Prostate gland (tissue), 2 donors: ENCODE data around the gene MINPP1. TPM values are rescaled to one million over a fixed set of nuclear protein-coding genes. Genes with fewer than 3 reads are reported as not detected.

Experiments used
- DNase-seq: peaks from one replicate; pipeline ENCODE4 v3.0.0-alpha.2; 2019; ENCODE audit warnings: low spot score
- H3K27ac ChIP-seq, 2 donors: fragments of 200-600 bp; sonication (generic); 2 replicates each; pipeline ENCODE4 v1.5.1; 2017 to 2019
- H3K27me3 ChIP-seq: fragments of 200-600 bp; sonication (generic); replicated peaks from 2 replicates; pipeline ENCODE4 v1.5.1; 2019; ENCODE audit not compliant: insufficient read depth
- H3K36me3 ChIP-seq, 2 donors: fragments of 200-600 bp; sonication (generic); 1 replicate in 1 of 2; 2 replicates in 1 of 2; pipeline versions ENCODE4 v1.5.1 to v1.8.1; 2017 to 2019
- H3K4me1 ChIP-seq: fragments of 200-600 bp; sonication (generic); replicated peaks from 2 replicates; pipeline ENCODE4 v1.5.1; 2019
- H3K4me3 ChIP-seq, 2 donors: fragments of 200-600 bp; sonication (generic); 2 replicates each; pipeline ENCODE4 v1.5.1; 2017 to 2019
- H3K9me3 ChIP-seq: fragments of 200-600 bp; sonication (generic); 2 replicates; pipeline ENCODE4 v1.5.1; 2017
- CTCF ChIP-seq, 4 experiments: fragments of 200-600 bp in 2 of 4; fragments of 450-650 bp in 2 of 4; sonication (generic) in 2 of 4; IDR thresholded peaks; 1 replicate in 3 of 4; 2 replicates in 1 of 4; pipeline ENCODE4 v1.5.1; 2016 to 2019; ENCODE audit warnings: antibody characterized with exemption in 4 of 4, mild to moderate bottlenecking in 2 of 4, moderate library complexity in 2 of 4
- POLR2A ChIP-seq: fragments of 450-650 bp; IDR thresholded peaks from one replicate; pipeline ENCODE4 v1.6.1; 2016; ENCODE audit warnings: antibody characterized with exemption, mild to moderate bottlenecking
- POLR2AphosphoS5 ChIP-seq: sonication (generic); formaldehyde crosslinking; IDR thresholded peaks from one replicate; pipeline ENCODE4 v1.6.1; 2017; ENCODE audit warnings: antibody characterized with exemption
- WGBS: methylation state at CpG from one replicate; pipeline ENCODE4 v1.1.5; 2018; 5-methylcytosine and 5-hydroxymethylcytosine counted together
- intact Hi-C: fragments of 100-400 bp; cut with DNase I; formaldehyde crosslinking; loops from one replicate; pipeline ENCODE4 v1.14.2; 2022
- total RNA-seq, 2 donors: library from RNA; depleted of rRNA; stranded (reverse); fragments of >200 nt; gene quantifications; one replicate each; pipeline ENCODE4 v1.1.0, GENCODE V29; 2016

Gene MINPP1
- total RNA-seq, 2 donors from 2014 or later, result 26.6 to 29.3 TPM

- H3K27ac ChIP-seq, result no peak overlapping the region
- intact Hi-C loops, result no loop called here
- no peak overlapping the region for H3K4me3 ChIP-seq
- H3K27me3 ChIP-seq, result no peaks in the 10 kb centered on the region
- H3K4me1 ChIP-seq, result no peaks in the 10 kb centered on the region
- no peak for DNase-seq
- TF ChIP-seq CTCF (IDR thresholded peaks at IDR 0.05) (no peak), POLR2AphosphoS5 (no peak), POLR2A (no peak)
- H3K36me3 ChIP-seq, result no peaks in the 10 kb centered on the region
- no peaks in the 10 kb centered on the region for H3K9me3 ChIP-seq
Measured at GRCh38 chr10:87544721-87545120, 40.0 kb downstream of the MINPP1 start.

- Histone ChIP-seq H3K9me3 (no peaks in the 10 kb centered on the region), H3K27ac (no peak overlapping the region), H3K4me1 (no peaks in the 10 kb centered on the region), H3K4me3 (no peak overlapping the region), H3K27me3 (no peaks in the 10 kb centered on the region), H3K36me3 (no peaks in the 10 kb centered on the region)
- DNase-seq, result no peak
- WGBS, result 74% methylated on average over 5 of the region's 5 CpGs
- no peak for TF ChIP-seq POLR2AphosphoS5
- TF ChIP-seq CTCF (IDR thresholded peaks at IDR 0.05), result no peak
- no peak for TF ChIP-seq POLR2A
- intact Hi-C loops, result no loop called here
Measured at GRCh38 chr10:87545783-87546182, 41.1 kb downstream of the MINPP1 start.

- TF ChIP-seq POLR2A, result no peak
- no peak for TF ChIP-seq CTCF (IDR thresholded peaks at IDR 0.05)
- TF ChIP-seq POLR2AphosphoS5, result no peak
- Histone ChIP-seq H3K27ac (no peak overlapping the region), H3K36me3 (no peaks in the 10 kb centered on the region), H3K9me3 (no peaks in the 10 kb centered on the region), H3K27me3 (no peaks in the 10 kb centered on the region), H3K4me3 (no peak overlapping the region), H3K4me1 (no peaks in the 10 kb centered on the region)
- WGBS, result 91% methylated on average over 7 of the region's 7 CpGs
- DNase-seq, result no peak
- intact Hi-C loops, result no loop called here
Measured at GRCh38 chr10:87546210-87546609, 41.5 kb downstream of the MINPP1 start.

- no peak for TF ChIP-seq CTCF (IDR thresholded peaks at IDR 0.05)
- no peak for TF ChIP-seq POLR2AphosphoS5
- no peak for TF ChIP-seq POLR2A
- no peaks in the 10 kb centered on the region for H3K4me1 ChIP-seq
- 94% methylated on average over 2 of the region's 2 CpGs for WGBS
- DNase-seq, result no peak
- H3K4me3 ChIP-seq, result no peak overlapping the region
- H3K9me3 ChIP-seq, result no peaks in the 10 kb centered on the region
- H3K27ac ChIP-seq, result no peak overlapping the region
- no peaks in the 10 kb centered on the region for H3K36me3 ChIP-seq
- no peaks in the 10 kb centered on the region for H3K27me3 ChIP-seq
- intact Hi-C loops, result no loop called here
Measured at GRCh38 chr10:87546971-87547413, 42.3 kb downstream of the MINPP1 start.

GRCh38 chr10:87547734-87548311 is 43.1 kb downstream of the MINPP1 start:
- TF ChIP-seq POLR2AphosphoS5, result no peak
- no peak for TF ChIP-seq CTCF (IDR thresholded peaks at IDR 0.05)
- TF ChIP-seq POLR2A, result no peak
- no peak for DNase-seq
- Histone ChIP-seq H3K27ac (no peak overlapping the region), H3K9me3 (no peaks in the 10 kb centered on the region), H3K36me3 (no peaks in the 10 kb centered on the region), H3K4me1 (no peaks in the 10 kb centered on the region), H3K27me3 (no peaks in the 10 kb centered on the region), H3K4me3 (no peak overlapping the region)
- 94% methylated on average over 3 of the region's 3 CpGs for WGBS
- intact Hi-C loops, result no loop called here
